HepG2 (cell line): ENCODE measurements around the gene SNAP47. TPM values are rescaled to one million over a fixed set of nuclear protein-coding genes. Genes with fewer than 3 reads are reported as not detected.

Experiments used
- BRF2 ChIP-seq: sonication (generic); formaldehyde crosslinking; IDR thresholded peaks from 2 replicates; pipeline ENCODE4 v1.8.1; 2022; ENCODE audit warnings: mild to moderate bottlenecking, missing genetic modification reagents
- CBX2 ChIP-seq, 2 experiments: fragments of 200-600 bp in 1 of 2; sonication (generic); formaldehyde crosslinking in 1 of 2; IDR thresholded peaks; 2 replicates each; pipeline versions ENCODE4 v1.7.0 to v1.8.1; 2018 to 2022; ENCODE audit warnings: low read depth in 2 of 2, low read length in 1 of 2, mild to moderate bottlenecking in 1 of 2, missing genetic modification reagents in 1 of 2
- CCAR2 ChIP-seq: fragments of 200-400 bp; formaldehyde crosslinking; optimal IDR thresholded peaks from 2 replicates; pipeline ENCODE3; 2018; ENCODE audit warnings: low read depth, mild to moderate bottlenecking, low read length, moderate library complexity
- EED ChIP-seq: sonication (generic); formaldehyde crosslinking; IDR thresholded peaks from 2 replicates; pipeline ENCODE4 v1.5.0; 2020; ENCODE audit warnings: mild to moderate bottlenecking, missing genetic modification reagents
- FIP1L1 ChIP-seq: fragments of 200-400 bp; formaldehyde crosslinking; IDR thresholded peaks from 2 replicates; pipeline ENCODE4 v1.6.1; 2018; ENCODE audit warnings: low read depth, mild to moderate bottlenecking, low read length, moderate library complexity, borderline replicate concordance; ENCODE audit not compliant: insufficient read depth
- FOSL1 ChIP-seq: sonication (generic); formaldehyde crosslinking; IDR thresholded peaks from 2 replicates; pipeline ENCODE4 v1.9.0; 2021; ENCODE audit warnings: missing genetic modification reagents, borderline replicate concordance
- MAX ChIP-seq: IDR thresholded peaks from 2 replicates; pipeline ENCODE4 v1.6.1; 2012; ENCODE audit warnings: inconsistent platforms
- PATZ1 ChIP-seq: sonication (generic); formaldehyde crosslinking; IDR thresholded peaks from 2 replicates; pipeline ENCODE4 v1.4.0; 2020; ENCODE audit warnings: missing genetic modification reagents
- PAXIP1 ChIP-seq: sonication (generic); formaldehyde crosslinking; conservative IDR thresholded peaks from 2 replicates; pipeline ENCODE4 v1.4.0; 2020; ENCODE audit warnings: mild to moderate bottlenecking, missing genetic modification reagents, moderate library complexity
- RARA ChIP-seq: IDR thresholded peaks from 2 replicates; pipeline ENCODE4 v1.6.1; 2016; ENCODE audit warnings: missing genetic modification reagents, missing compliant biosample characterization
- RERE ChIP-seq: IDR thresholded peaks from 2 replicates; pipeline ENCODE4 v1.6.1; 2016; ENCODE audit warnings: low read depth, missing genetic modification reagents, missing compliant biosample characterization
- RFXAP ChIP-seq: sonication (generic); formaldehyde crosslinking; IDR thresholded peaks from 2 replicates; pipeline ENCODE4 v1.4.0; 2020; ENCODE audit warnings: missing genetic modification reagents, borderline replicate concordance
- ZFP91 ChIP-seq: sonication (generic); formaldehyde crosslinking; IDR thresholded peaks from 2 replicates; pipeline ENCODE4 v1.9.0; 2022; ENCODE audit warnings: missing genetic modification reagents, mild to moderate bottlenecking, borderline replicate concordance
- polyA plus RNA-seq, 8 experiments: library from polyadenylated mRNA; depleted of rRNA in 3 of 8; stranded (reverse) in 7 of 8; unstranded in 1 of 8; fragments of >200 nt; fragmentation: Illumina TruSeq in 4 of 8; extraction: Trizol in 4 of 8; gene quantifications; 2 replicates each; pipeline versions ENCODE4 v1.2.1 to v1.2.3, GENCODE V29; 2011 to 2016; ENCODE audit warnings: low read depth in 4 of 8, missing spikeins in 1 of 8, mixed read lengths in 1 of 8; ENCODE audit not compliant: insufficient read depth in 1 of 8
- total RNA-seq, 5 experiments: library from RNA; depleted of rRNA; stranded (reverse); fragments of >200 nt; fragmentation: Illumina TruSeq; extraction: Trizol; gene quantifications; 2 replicates each; pipeline ENCODE4 v1.2.3, GENCODE V29; 2016; ENCODE audit warnings: low read depth in 1 of 5

SNAP47 gene
- total and polyA plus RNA-seq, 2 of the 13 experiments (the other 11 are each of a cell fraction or from before 2014, with no cell fraction given) = 13.6 to 25.1 TPM

- TF ChIP-seq ZFP91 (CRISPR knock-in tag) (no peak), PATZ1 (CRISPR knock-in tag) (no peak), EED (no peak), FIP1L1 (no peak), CBX2 (IDR thresholded peaks at IDR 0.05; ENCODE audit: low read depth, low read length) (no peak), CBX2 (CRISPR knock-in tag; IDR thresholded peaks at IDR 0.05; ENCODE audit: low read depth) (no peak), BRF2 (no peak), RARA (CRISPR knock-in tag) (no peak), RFXAP (CRISPR knock-in tag) (no peak), CCAR2 (no peak), PAXIP1 (CRISPR knock-in tag) (no peak), MAX (0 out of 2 replicates have a peak, but pooled peaks have one; percentile 1), RERE (CRISPR knock-in tag) (no peak), FOSL1 (CRISPR knock-in tag) (0 out of 2 replicates have a peak, but pooled peaks have one; percentile 6)
Measured at GRCh38 chr1:227728892-227729143, 6.4 kb upstream of the SNAP47 start (continued).
